GM12874 (cell line): ENCODE results near the gene IPO8.

Source experiments
- CTCF ChIP-seq: IDR thresholded peaks from 2 replicates; pipeline ENCODE4 v1.5.1; 2011; ENCODE audit warnings: low read depth, mild to moderate bottlenecking, control low read depth, low read length, moderate library complexity; ENCODE audit not compliant: insufficient read depth

The IPO8 gene

GRCh38 chr12:30687265-30687986 is 8.2 kb downstream of the IPO8 start:
- no peak for TF ChIP-seq CTCF

- no peak for TF ChIP-seq CTCF
These were observed 16.4 kb downstream of the IPO8 start for GRCh38 chr12:30679241-30679640.

- TF ChIP-seq CTCF = no peak
These were observed 17.4 kb downstream of the IPO8 start for GRCh38 chr12:30678221-30678620.

- TF ChIP-seq CTCF = no peak
These were observed 34.5 kb downstream of the IPO8 start for GRCh38 chr12:30661210-30661609.

GRCh38 chr12:30652034-30652696 is 43.5 kb downstream of the IPO8 start:
- no peak for TF ChIP-seq CTCF

GRCh38 chr12:30646821-30647220 is 48.8 kb downstream of the IPO8 start:
- no peak for TF ChIP-seq CTCF

- TF ChIP-seq CTCF = no peak
These were observed 52.3 kb downstream of the IPO8 start for GRCh38 chr12:30643366-30643765.
